ENCODE measurements around the gene REEP6.

DNA sequence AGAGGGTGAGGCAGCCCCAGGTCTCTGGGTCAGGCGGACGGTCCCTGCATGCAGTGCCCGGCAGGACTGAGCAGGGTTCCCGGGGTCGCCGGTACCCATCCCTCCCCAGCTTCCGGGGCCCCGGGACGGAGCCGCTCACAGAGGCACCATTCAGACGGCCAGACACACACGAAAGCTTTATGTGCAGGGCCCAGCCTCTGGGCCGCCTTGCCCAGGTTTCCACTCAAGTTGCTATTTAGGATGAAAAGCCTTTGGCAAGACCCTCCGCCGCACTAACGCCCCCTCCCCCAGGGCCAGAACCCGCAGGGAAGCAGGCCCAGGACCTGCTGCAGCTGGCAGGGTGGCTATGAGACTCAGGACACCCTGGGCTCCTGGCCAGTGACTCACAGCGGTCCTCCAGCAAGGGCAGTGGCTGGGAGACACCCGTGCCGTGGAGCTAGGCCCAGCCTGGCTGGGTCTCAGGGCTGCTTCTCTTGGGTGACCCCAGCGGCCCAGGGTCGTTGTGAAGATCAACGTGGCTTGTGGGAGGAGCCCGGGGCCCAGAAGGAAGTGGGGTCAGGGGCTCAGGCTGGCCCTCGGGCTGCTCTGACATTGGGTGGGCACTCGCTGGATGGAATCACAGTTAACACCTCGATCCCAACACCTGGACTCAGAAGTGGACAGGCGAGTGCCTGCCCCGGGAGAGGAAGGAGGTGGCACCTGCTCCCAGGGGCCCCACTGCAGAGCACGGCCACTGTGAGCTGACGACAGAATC is 16.8 kb upstream of the REEP6 start:
- TF ChIP-seq, protein P1, sequence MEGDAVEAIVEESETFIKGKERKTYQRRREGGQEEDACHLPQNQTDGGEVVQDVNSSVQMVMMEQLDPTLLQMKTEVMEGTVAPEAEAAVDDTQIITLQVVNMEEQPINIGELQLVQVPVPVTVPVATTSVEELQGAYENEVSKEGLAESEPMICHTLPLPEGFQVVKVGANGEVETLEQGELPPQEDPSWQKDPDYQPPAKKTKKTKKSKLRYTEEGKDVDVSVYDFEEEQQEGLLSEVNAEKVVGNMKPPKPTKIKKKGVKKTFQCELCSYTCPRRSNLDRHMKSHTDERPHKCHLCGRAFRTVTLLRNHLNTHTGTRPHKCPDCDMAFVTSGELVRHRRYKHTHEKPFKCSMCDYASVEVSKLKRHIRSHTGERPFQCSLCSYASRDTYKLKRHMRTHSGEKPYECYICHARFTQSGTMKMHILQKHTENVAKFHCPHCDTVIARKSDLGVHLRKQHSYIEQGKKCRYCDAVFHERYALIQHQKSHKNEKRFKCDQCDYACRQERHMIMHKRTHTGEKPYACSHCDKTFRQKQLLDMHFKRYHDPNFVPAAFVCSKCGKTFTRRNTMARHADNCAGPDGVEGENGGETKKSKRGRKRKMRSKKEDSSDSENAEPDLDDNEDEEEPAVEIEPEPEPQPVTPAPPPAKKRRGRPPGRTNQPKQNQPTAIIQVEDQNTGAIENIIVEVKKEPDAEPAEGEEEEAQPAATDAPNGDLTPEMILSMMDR (IDR thresholded peaks at IDR 0.05) = no peak
- no peak for TF ChIP-seq POLR2A (IDR thresholded peaks at IDR 0.05)
